HEK293 (cell line): ENCODE results near the gene TOMM40.

ENCODE experiments used
- PRDM1 ChIP-seq: fragments of 450-650 bp; formaldehyde crosslinking; IDR thresholded peaks from 2 replicates; pipeline ENCODE4; 2016; ENCODE audit warnings: missing biosample characterization, missing genetic modification characterization
- PRDM2 ChIP-seq: fragments of 450-650 bp; formaldehyde crosslinking; IDR thresholded peaks from 2 replicates; pipeline ENCODE4 v1.5.1; 2016; ENCODE audit warnings: missing biosample characterization, missing genetic modification characterization, borderline replicate concordance
- WT1 ChIP-seq: fragments of 450-650 bp; formaldehyde crosslinking; IDR thresholded peaks from 2 replicates; pipeline ENCODE4 v1.5.1; 2016; ENCODE audit warnings: missing biosample characterization, missing genetic modification characterization
- ZBTB48 ChIP-seq: fragments of 450-650 bp; formaldehyde crosslinking; IDR thresholded peaks from 2 replicates; pipeline ENCODE4 v1.5.1; 2016; ENCODE audit warnings: missing biosample characterization, missing genetic modification characterization
- ZNF140 ChIP-seq: fragments of 450-650 bp; formaldehyde crosslinking; IDR thresholded peaks from 2 replicates; pipeline ENCODE4 v1.5.1; 2016; ENCODE audit warnings: missing biosample characterization, missing genetic modification characterization
- ZNF19 ChIP-seq: fragments of 450-650 bp; formaldehyde crosslinking; IDR thresholded peaks from 2 replicates; pipeline ENCODE4; 2016; ENCODE audit warnings: missing biosample characterization, missing genetic modification characterization, low read depth
- ZNF202 ChIP-seq: fragments of 450-650 bp; formaldehyde crosslinking; IDR thresholded peaks from 2 replicates; pipeline ENCODE4 v1.5.1; 2016; ENCODE audit warnings: missing biosample characterization, missing genetic modification characterization, borderline replicate concordance
- ZNF292 ChIP-seq: fragments of 450-650 bp; formaldehyde crosslinking; IDR thresholded peaks from 2 replicates; pipeline ENCODE4 v1.5.1; 2016; ENCODE audit warnings: low read depth, missing biosample characterization, missing genetic modification characterization, borderline replicate concordance
- ZNF560 ChIP-seq: fragments of 450-650 bp; formaldehyde crosslinking; IDR thresholded peaks from 2 replicates; pipeline ENCODE4 v1.5.1; 2017; ENCODE audit warnings: missing biosample characterization, missing genetic modification characterization, borderline replicate concordance
- ZNF664 ChIP-seq: fragments of 450-650 bp; formaldehyde crosslinking; IDR thresholded peaks from 2 replicates; pipeline ENCODE4 v1.5.1; 2016; ENCODE audit warnings: missing biosample characterization, missing genetic modification characterization
- ZNF776 ChIP-seq: fragments of 450-650 bp; formaldehyde crosslinking; IDR thresholded peaks from 2 replicates; pipeline ENCODE4 v1.5.0; 2017; ENCODE audit warnings: missing biosample characterization, missing genetic modification characterization, borderline replicate concordance
- ZNF837 ChIP-seq: fragments of 450-650 bp; formaldehyde crosslinking; IDR thresholded peaks from 2 replicates; pipeline ENCODE4 v1.5.1; 2016; ENCODE audit warnings: missing biosample characterization, missing genetic modification characterization
- ZSCAN4 ChIP-seq: fragments of 450-650 bp; formaldehyde crosslinking; IDR thresholded peaks from 2 replicates; pipeline ENCODE4 v1.5.1; 2017; ENCODE audit warnings: missing biosample characterization, missing genetic modification characterization
- TF ChIP-seq, protein P1 (sequence below): sonication (generic); formaldehyde crosslinking; IDR thresholded peaks from 2 replicates; pipeline ENCODE4 v1.8.1; 2022; ENCODE audit warnings: mild to moderate bottlenecking, moderate library complexity, missing genetic modification reagents
- TF ChIP-seq, protein P2 (sequence below): fragments of 450-650 bp; formaldehyde crosslinking; IDR thresholded peaks from 2 replicates; pipeline ENCODE4 v1.5.1; 2016; ENCODE audit warnings: missing biosample characterization, missing genetic modification characterization
- TF ChIP-seq, protein P3 (sequence below): fragments of 450-650 bp; formaldehyde crosslinking; IDR thresholded peaks from 2 replicates; pipeline ENCODE4 v1.5.1; 2016; ENCODE audit warnings: missing biosample characterization, missing genetic modification characterization
- TF ChIP-seq, protein P4 (sequence below): fragments of 450-650 bp; IDR thresholded peaks from 2 replicates; pipeline ENCODE4 v1.5.1; 2018; ENCODE audit warnings: missing biosample characterization, mild to moderate bottlenecking, missing genetic modification characterization
- TF ChIP-seq, protein P5 (sequence below): fragments of 450-650 bp; formaldehyde crosslinking; IDR thresholded peaks from 2 replicates; pipeline ENCODE4 v1.5.1; 2017; ENCODE audit warnings: missing biosample characterization, missing genetic modification characterization

TOMM40 gene

DNA sequence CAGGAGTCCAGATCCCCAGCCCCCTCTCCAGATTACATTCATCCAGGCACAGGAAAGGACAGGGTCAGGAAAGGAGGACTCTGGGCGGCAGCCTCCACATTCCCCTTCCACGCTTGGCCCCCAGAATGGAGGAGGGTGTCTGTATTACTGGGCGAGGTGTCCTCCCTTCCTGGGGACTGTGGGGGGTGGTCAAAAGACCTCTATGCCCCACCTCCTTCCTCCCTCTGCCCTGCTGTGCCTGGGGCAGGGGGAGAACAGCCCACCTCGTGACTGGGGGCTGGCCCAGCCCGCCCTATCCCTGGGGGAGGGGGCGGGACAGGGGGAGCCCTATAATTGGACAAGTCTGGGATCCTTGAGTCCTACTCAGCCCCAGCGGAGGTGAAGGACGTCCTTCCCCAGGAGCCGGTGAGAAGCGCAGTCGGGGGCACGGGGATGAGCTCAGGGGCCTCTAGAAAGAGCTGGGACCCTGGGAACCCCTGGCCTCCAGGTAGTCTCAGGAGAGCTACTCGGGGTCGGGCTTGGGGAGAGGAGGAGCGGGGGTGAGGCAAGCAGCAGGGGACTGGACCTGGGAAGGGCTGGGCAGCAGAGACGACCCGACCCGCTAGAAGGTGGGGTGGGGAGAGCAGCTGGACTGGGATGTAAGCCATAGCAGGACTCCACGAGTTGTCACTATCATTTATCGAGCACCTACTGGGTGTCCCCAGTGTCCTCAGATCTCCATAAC is 14.5 kb downstream of the TOMM40 start, which contains the start of gene APOE (continued):
- TF ChIP-seq PRDM2 (tag by site-specific recombination) (no peak), ZNF202 (no peak), ZNF140 (no peak), ZNF776 (tag by site-specific recombination) (no peak), ZNF19 (tag by site-specific recombination) (no peak), ZNF560 (tag by site-specific recombination) (no peak), PRDM1 (tag by site-specific recombination) (no peak), ZBTB48 (tag by site-specific recombination) (no peak; the same call in 1 of the 2 replicates), ZNF292 (tag by site-specific recombination) (no peak), ZNF837 (tag by site-specific recombination) (no peak), WT1 (tag by site-specific recombination) (peak; percentile 73), ZSCAN4 (tag by site-specific recombination) (no peak), ZNF664 (no peak)
- TF ChIP-seq, protein P1, sequence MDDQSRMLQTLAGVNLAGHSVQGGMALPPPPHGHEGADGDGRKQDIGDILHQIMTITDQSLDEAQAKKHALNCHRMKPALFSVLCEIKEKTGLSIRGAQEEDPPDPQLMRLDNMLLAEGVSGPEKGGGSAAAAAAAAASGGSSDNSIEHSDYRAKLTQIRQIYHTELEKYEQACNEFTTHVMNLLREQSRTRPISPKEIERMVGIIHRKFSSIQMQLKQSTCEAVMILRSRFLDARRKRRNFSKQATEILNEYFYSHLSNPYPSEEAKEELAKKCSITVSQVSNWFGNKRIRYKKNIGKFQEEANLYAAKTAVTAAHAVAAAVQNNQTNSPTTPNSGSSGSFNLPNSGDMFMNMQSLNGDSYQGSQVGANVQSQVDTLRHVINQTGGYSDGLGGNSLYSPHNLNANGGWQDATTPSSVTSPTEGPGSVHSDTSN (CRISPR knock-in tag): no peak
- TF ChIP-seq, protein P2, sequence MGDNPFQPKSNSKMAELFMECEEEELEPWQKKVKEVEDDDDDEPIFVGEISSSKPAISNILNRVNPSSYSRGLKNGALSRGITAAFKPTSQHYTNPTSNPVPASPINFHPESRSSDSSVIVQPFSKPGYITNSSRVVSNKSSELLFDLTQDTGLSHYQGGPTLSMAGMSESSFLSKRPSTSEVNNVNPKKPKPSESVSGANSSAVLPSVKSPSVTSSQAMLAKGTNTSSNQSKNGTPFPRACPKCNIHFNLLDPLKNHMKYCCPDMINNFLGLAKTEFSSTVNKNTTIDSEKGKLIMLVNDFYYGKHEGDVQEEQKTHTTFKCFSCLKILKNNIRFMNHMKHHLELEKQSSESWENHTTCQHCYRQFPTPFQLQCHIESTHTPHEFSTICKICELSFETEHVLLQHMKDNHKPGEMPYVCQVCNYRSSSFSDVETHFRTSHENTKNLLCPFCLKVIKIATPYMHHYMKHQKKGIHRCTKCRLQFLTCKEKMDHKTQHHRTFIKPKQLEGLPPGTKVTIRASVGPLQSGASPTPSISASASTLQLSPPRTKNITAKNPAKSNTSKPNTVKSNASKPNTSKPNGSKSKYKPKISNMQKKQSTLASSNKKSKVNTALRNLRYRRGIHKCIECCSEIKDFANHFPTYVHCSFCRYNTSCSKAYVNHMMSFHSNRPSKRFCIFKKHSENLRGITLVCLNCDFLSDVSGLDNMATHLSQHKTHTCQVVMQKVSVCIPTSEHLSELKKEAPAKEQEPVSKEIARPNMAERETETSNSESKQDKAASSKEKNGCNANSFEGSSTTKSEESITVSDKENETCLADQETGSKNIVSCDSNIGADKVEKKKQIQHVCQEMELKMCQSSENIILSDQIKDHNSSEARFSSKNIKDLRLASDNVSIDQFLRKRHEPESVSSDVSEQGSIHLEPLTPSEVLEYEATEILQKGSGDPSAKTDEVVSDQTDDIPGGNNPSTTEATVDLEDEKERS (tag by site-specific recombination): no peak
- TF ChIP-seq, protein P3, sequence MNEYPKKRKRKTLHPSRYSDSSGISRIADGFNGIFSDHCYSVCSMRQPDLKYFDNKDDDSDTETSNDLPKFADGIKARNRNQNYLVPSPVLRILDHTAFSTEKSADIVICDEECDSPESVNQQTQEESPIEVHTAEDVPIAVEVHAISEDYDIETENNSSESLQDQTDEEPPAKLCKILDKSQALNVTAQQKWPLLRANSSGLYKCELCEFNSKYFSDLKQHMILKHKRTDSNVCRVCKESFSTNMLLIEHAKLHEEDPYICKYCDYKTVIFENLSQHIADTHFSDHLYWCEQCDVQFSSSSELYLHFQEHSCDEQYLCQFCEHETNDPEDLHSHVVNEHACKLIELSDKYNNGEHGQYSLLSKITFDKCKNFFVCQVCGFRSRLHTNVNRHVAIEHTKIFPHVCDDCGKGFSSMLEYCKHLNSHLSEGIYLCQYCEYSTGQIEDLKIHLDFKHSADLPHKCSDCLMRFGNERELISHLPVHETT (tag by site-specific recombination): no peak
- TF ChIP-seq, protein P4, sequence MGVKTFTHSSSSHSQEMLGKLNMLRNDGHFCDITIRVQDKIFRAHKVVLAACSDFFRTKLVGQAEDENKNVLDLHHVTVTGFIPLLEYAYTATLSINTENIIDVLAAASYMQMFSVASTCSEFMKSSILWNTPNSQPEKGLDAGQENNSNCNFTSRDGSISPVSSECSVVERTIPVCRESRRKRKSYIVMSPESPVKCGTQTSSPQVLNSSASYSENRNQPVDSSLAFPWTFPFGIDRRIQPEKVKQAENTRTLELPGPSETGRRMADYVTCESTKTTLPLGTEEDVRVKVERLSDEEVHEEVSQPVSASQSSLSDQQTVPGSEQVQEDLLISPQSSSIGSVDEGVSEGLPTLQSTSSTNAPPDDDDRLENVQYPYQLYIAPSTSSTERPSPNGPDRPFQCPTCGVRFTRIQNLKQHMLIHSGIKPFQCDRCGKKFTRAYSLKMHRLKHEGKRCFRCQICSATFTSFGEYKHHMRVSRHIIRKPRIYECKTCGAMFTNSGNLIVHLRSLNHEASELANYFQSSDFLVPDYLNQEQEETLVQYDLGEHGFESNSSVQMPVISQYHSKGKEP (tag by site-specific recombination): no peak
- TF ChIP-seq, protein P5, sequence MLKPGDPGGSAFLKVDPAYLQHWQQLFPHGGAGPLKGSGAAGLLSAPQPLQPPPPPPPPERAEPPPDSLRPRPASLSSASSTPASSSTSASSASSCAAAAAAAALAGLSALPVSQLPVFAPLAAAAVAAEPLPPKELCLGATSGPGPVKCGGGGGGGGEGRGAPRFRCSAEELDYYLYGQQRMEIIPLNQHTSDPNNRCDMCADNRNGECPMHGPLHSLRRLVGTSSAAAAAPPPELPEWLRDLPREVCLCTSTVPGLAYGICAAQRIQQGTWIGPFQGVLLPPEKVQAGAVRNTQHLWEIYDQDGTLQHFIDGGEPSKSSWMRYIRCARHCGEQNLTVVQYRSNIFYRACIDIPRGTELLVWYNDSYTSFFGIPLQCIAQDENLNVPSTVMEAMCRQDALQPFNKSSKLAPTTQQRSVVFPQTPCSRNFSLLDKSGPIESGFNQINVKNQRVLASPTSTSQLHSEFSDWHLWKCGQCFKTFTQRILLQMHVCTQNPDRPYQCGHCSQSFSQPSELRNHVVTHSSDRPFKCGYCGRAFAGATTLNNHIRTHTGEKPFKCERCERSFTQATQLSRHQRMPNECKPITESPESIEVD (tag by site-specific recombination): no peak
